Activated naive CD4-positive, alpha-beta T cell (primary cell): ENCODE results near the gene PLPP1.

Source experiments
- DNase-seq, 4 experiments: peaks; one replicate each; lab custom pipeline; 2025; lab: John Stamatoyannopoulos, UW

The PLPP1 gene

GRCh38 chr5:55502759-55503158 lies 32.0 kb downstream of the PLPP1 start:
- no peak for DNase-seq

GRCh38 chr5:55498457-55498856 lies 36.3 kb downstream of the PLPP1 start:
- DNase-seq = no peak

GRCh38 chr5:55497712-55498111 lies 37.1 kb downstream of the PLPP1 start:
- no peak for DNase-seq

GRCh38 chr5:55495216-55495615 lies 39.5 kb downstream of the PLPP1 start:
- no peak for DNase-seq

GRCh38 chr5:55492449-55492848 lies 42.3 kb downstream of the PLPP1 start:
- DNase-seq = no peak

- DNase-seq = no peak
Measured at GRCh38 chr5:55485073-55485472, 49.7 kb downstream of the PLPP1 start.

- DNase-seq = no peak
Measured at GRCh38 chr5:55484531-55484930, 50.2 kb downstream of the PLPP1 start.

- no peak for DNase-seq
Measured at GRCh38 chr5:55483885-55484284, 50.9 kb downstream of the PLPP1 start.

- no peak for DNase-seq
Measured at GRCh38 chr5:55481293-55481855, 53.4 kb downstream of the PLPP1 start.

GRCh38 chr5:55480781-55481180 lies 54.0 kb downstream of the PLPP1 start:
- no peak for DNase-seq

- DNase-seq = no peak
Measured at GRCh38 chr5:55472642-55473041, 62.1 kb downstream of the PLPP1 start.

GRCh38 chr5:55471468-55471867 lies 63.3 kb downstream of the PLPP1 start:
- no peak for DNase-seq

GRCh38 chr5:55470282-55470681 lies 64.5 kb downstream of the PLPP1 start:
- DNase-seq = no peak

GRCh38 chr5:55469839-55470238 lies 64.9 kb downstream of the PLPP1 start:
- DNase-seq = no peak

- no peak for DNase-seq
Measured at GRCh38 chr5:55467862-55468551, 66.8 kb downstream of the PLPP1 start.

GRCh38 chr5:55463613-55464012 lies 71.2 kb downstream of the PLPP1 start:
- DNase-seq = no peak

- DNase-seq = no peak
Measured at GRCh38 chr5:55459572-55459971, 75.2 kb downstream of the PLPP1 start.

- DNase-seq = no peak
Measured at GRCh38 chr5:55456216-55456895, 78.4 kb downstream of the PLPP1 start.

GRCh38 chr5:55454282-55454681 lies 80.5 kb downstream of the PLPP1 start:
- no peak for DNase-seq

- no peak for DNase-seq
Measured at GRCh38 chr5:55453211-55453610, 81.6 kb downstream of the PLPP1 start.

- DNase-seq = no peak
Measured at GRCh38 chr5:55451976-55452375, 82.8 kb downstream of the PLPP1 start.

GRCh38 chr5:55450050-55450765 lies 84.6 kb downstream of the PLPP1 start:
- DNase-seq = no peak
